Fibroblast of the aortic adventitia (primary cell): ENCODE data around the gene ECE1. TPM values are rescaled to one million over a fixed set of nuclear protein-coding genes. Genes with fewer than 3 reads are reported as not detected.
"Not testable (repeated sequence)": the region's sequence is repeated elsewhere in the genome, so short reads cannot be mapped to it uniquely, and the experiment has no call there.

ENCODE experiments used
- DNase-seq: peaks from one replicate; pipeline ENCODE4 v3.0.0-alpha.2; 2010; ENCODE audit warnings: low read depth
- H3K4me3 ChIP-seq: 2 replicates; pipeline ENCODE4 v1.5.1; 2011; ENCODE audit warnings: low read depth, mild to moderate bottlenecking, control low read depth, low read length, moderate library complexity
- total RNA-seq: library from RNA; depleted of rRNA; stranded (reverse); fragments of >200 nt; gene quantifications from 2 replicates; pipeline ENCODE4 v1.2.3, GENCODE V29; 2012; ENCODE audit warnings: low replicate concordance
- TF ChIP-seq, protein P1 (sequence below): IDR thresholded peaks from 2 replicates; pipeline ENCODE4 v1.5.1; 2011; ENCODE audit warnings: mild to moderate bottlenecking, low read length, control low read depth, inconsistent platforms; ENCODE audit not compliant: insufficient read depth

Gene ECE1
- total RNA-seq, 1 donor = 90.4 TPM

DNA sequence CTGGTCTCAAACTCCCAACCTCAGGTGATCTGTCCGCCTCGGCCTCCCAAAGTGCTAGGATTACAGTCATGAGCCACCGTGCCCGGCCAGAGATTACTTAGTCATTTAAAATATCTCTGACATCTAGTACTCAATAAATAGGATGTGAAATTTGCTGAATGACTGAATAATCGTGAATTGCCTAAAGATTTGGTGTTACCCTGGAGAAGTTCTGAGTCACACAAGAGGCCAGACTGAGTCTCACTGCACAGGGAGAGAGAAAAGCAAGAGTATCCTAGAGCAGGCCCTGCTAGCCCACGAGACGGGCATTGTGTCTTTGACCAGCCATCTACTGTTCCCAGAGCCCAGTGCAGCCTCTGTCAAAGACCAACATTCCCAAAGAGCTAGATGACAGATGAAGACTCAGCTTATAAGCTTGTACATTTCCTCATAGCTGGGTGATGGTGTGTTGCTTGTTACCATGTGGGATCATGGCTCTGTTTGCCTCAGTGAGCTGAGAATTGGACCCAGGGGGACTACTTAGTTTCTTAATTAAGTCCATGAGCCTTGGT lies 108.0 kb downstream of the ECE1 start:
- H3K4me3 ChIP-seq = no peak overlapping the region
- TF ChIP-seq, protein P1, sequence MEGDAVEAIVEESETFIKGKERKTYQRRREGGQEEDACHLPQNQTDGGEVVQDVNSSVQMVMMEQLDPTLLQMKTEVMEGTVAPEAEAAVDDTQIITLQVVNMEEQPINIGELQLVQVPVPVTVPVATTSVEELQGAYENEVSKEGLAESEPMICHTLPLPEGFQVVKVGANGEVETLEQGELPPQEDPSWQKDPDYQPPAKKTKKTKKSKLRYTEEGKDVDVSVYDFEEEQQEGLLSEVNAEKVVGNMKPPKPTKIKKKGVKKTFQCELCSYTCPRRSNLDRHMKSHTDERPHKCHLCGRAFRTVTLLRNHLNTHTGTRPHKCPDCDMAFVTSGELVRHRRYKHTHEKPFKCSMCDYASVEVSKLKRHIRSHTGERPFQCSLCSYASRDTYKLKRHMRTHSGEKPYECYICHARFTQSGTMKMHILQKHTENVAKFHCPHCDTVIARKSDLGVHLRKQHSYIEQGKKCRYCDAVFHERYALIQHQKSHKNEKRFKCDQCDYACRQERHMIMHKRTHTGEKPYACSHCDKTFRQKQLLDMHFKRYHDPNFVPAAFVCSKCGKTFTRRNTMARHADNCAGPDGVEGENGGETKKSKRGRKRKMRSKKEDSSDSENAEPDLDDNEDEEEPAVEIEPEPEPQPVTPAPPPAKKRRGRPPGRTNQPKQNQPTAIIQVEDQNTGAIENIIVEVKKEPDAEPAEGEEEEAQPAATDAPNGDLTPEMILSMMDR = no peak
- DNase-seq = no peak

GRCh38 chr1:21178271-21178670 lies 112.0 kb downstream of the ECE1 start:
- H3K4me3 ChIP-seq, DNase-seq: not testable (repeated sequence)

DNA sequence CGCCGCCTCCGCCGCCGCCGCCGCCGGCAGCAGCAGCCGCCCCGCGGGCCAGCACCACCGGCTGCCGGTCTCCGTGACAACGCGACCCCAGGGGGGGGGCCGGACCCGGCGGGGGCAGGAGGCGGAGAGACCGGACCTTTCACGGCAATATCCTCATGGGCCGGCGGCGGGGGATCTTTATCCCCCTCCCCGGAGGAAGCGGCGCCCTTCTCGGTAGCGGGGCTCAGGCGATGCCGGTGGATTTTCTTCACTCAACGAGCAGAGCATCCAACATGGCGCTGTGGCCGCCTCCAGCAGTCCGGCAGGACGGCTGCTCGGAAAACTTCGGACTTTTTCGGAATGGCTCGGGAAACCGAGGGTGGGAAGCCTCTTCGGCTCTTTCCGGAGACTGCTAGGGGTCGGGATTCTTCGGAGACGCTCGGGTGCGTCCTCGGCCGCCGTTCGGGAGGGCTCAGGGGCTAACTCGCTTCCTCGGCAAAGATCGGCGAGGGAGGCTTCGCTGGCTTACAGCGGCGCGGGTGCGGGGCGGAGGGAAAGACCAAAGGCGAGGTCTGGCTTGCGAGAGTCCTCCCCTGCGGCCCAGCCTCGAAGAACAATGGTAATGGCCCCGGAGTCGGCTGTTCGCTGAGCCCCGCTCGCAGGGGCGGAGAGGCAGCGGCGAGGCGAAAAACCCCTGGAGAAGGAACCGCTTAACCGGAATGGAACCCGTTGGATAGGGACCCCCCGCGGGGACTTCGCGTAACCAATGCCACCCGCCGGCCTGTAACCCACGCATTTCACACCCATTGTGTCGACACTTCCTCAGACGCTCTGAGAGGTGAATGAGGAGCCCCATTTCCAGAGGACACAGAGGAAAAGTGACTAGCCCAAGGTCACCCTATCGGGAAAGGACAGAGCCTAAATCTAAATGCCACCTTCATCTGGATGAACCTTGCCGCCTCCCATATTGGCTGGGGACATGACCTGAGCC lies 113.4 kb downstream of the ECE1 start, which contains the start of gene EIF4G3:
TSS of gene EIF4G3 (minus strand) at position 312 of the 970 bp plus-strand sequence. CDS start 174,155 bp downstream, outside the sequence.
- peak within 1 kb of the TSS; percentile 95 for H3K4me3 ChIP-seq
- TF ChIP-seq, protein P1 = no peak
- peak; percentile 96 for DNase-seq

DNA sequence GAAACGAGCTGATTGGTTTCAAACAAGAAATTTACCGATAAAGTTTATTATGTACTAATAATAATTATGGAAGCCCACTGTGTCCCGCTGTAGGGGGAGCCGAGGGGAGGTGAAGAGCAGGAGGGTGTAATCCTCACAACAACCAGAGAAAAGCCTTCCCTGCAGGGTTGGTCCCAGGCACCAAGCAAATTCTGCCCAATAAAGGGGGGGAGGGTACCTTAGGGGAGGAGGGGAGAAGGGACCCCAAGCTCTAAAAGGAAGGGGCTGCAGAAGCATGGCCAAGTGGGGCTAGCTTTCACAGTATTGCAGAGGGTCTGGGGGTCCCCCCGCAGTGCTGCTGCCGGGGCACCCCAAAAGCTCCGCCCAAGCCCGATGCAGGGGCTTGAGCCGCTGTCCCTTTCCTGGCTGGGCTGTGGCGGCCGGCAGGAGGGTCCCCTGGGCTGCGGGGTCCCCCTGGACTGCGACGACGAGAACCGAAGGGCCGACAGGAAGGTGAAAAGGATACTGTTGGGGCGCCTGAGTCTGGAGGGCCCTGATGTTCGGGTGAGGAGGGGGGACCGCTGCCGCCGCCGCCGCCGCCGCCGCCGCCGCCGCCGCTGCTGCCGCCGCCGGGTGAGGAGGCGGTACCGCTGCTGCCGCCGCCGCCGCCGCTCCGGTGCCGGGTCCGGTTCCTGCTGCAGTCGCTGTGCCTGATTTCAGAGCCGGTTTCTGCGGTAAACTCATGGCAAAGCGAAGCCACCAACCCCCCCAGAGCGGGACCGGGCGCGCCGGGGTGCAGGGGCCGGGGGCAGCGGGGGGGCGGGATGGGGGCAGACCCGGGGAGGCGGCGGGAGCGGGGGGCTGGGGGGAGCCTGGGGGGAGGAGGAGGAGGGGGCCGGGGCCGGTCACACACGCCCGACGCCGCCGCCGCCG lies 114.3 kb downstream of the ECE1 start:
- peak overlapping the region; percentile 95 for H3K4me3 ChIP-seq
- TF ChIP-seq, protein P1 = no peak
- no peak for DNase-seq

DNA sequence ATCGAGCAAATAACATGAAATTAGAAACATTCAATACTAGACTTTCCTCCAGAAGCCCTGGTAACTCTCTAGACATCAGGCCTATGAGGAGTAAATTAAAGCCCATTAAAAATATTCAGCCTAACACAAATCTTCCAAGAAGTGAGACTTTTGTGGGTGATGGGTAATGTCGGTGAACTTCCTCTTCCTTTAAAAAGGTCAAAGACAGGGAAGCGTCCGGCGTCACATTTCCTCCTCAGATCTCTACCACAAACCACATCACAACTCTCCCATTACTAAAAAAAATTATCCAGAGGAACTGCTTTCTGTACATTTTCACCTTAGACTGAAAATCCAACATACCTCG lies 115.0 kb downstream of the ECE1 start:
- peak; percentile 56 for DNase-seq
- peak overlapping the region; percentile 95 for H3K4me3 ChIP-seq
- TF ChIP-seq, protein P1 = no peak

DNA sequence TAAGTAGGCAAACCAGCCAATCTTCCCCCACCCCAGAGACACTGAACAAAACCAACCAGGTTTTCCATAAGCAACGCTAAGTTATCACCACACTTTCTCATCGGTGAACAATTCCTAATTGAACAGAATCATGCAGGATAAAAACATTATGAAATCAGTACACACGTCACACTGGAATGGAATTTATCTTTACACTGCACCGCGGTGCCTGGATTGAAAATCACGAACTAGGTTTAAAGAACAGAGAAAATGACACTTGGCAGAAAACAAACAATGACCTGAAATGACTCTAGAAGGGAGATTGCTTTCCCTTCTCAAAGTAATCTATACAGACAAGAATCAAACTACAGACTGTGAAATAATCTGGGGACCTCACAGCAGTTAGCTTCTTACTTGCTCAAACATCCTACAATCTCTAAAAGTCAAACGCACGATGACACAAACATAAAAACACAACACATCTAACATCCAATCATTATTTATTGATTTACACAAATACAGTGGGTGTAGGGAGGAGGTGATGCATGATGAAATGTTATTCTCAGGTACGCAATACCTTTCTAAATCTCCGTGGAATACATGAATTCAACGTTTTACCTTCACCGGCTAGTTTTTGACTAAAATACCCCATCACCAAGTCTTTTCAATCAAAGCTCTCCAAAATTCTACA lies 115.5 kb downstream of the ECE1 start:
- peak; percentile 85 for DNase-seq

More for the DNA sequence above, 115.5 kb downstream of the ECE1 start:
- TF ChIP-seq, protein P1 = no peak
- H3K4me3 ChIP-seq = peak overlapping the region; percentile 95
